K562 (cell line): ENCODE results near the gene TLE3. TPM values are rescaled to one million over a fixed set of nuclear protein-coding genes. Genes with fewer than 3 reads are reported as not detected.

ENCODE experiments used
- BCOR ChIP-seq: fragments of 450-650 bp; IDR thresholded peaks from 2 replicates; pipeline ENCODE4 v1.6.1; 2016
- BHLHE40 ChIP-seq: IDR thresholded peaks from 2 replicates; pipeline ENCODE4 v1.6.1; 2011; ENCODE audit warnings: low read length, improper control_type of control experiment
- BRD4 ChIP-seq: fragments of 200-600 bp; sonication (generic); IDR thresholded peaks from 2 replicates; pipeline ENCODE4 v1.6.1; 2017; ENCODE audit warnings: inconsistent platforms
- CBFB ChIP-seq: sonication (generic); formaldehyde crosslinking; IDR thresholded peaks from 2 replicates; pipeline ENCODE4 v1.4.0; 2020; ENCODE audit warnings: mild to moderate bottlenecking, missing genetic modification reagents
- CREB1 ChIP-seq, 2 experiments: sonication (generic) in 1 of 2; formaldehyde crosslinking in 1 of 2; IDR thresholded peaks; 2 replicates each; pipeline versions ENCODE4 v1.6.1 to v1.8.0; 2012 to 2022; ENCODE audit warnings: inconsistent platforms in 1 of 2, mild to moderate bottlenecking in 1 of 2, missing genetic modification reagents in 1 of 2, moderate library complexity in 1 of 2
- HNRNPLL ChIP-seq: fragments of 200-400 bp; formaldehyde crosslinking; IDR thresholded peaks from 2 replicates; pipeline ENCODE4 v1.6.1; 2017; ENCODE audit warnings: low read length, low read depth, mild to moderate bottlenecking; ENCODE audit not compliant: poor library complexity, severe bottlenecking
- MED1 ChIP-seq: sonication (generic); formaldehyde crosslinking; IDR thresholded peaks from 2 replicates; pipeline ENCODE4 v1.8.1; 2023; ENCODE audit warnings: missing genetic modification reagents, borderline replicate concordance
- NBN ChIP-seq: fragments of 450-650 bp; IDR thresholded peaks from 2 replicates; pipeline ENCODE4 v1.6.1; 2016; ENCODE audit warnings: low read depth, mild to moderate bottlenecking
- NFIX ChIP-seq: fragments of 250-450 bp; sonication (Bioruptor Pico); IDR thresholded peaks from 2 replicates; pipeline ENCODE4 v1.4.0; 2020; ENCODE audit warnings: low read depth, mild to moderate bottlenecking, moderate library complexity
- NRF1 ChIP-seq, 2 experiments: fragments of 450-650 bp; IDR thresholded peaks in 1 of 2; conservative IDR thresholded peaks in 1 of 2; 2 replicates each; pipeline ENCODE4 v1.6.1; 2014; ENCODE audit warnings: mild to moderate bottlenecking in 2 of 2
- POLR2A ChIP-seq: fragments of 450-650 bp; conservative IDR thresholded peaks from 2 replicates; pipeline ENCODE4 v1.6.1; 2016
- POLR3A ChIP-seq: IDR thresholded peaks from 2 replicates; pipeline ENCODE4 v1.6.1; 2011; ENCODE audit warnings: borderline replicate concordance, mild to moderate bottlenecking, moderate library complexity; ENCODE audit not compliant: insufficient read length, insufficient read depth; ENCODE audit errors: extremely low read depth
- PRPF4 ChIP-seq: fragments of 200-400 bp; formaldehyde crosslinking; IDR thresholded peaks from one replicate; pipeline ENCODE4 v1.6.1; 2017; ENCODE audit warnings: low read length, low read depth, mild to moderate bottlenecking; ENCODE audit not compliant: insufficient read depth, poor library complexity, severe bottlenecking
- RBM25 ChIP-seq: fragments of 200-400 bp; formaldehyde crosslinking; IDR thresholded peaks from 2 replicates; pipeline ENCODE4 v1.6.1; 2018; ENCODE audit warnings: low read length, low read depth, moderate library complexity; ENCODE audit not compliant: severe bottlenecking
- ZBTB49 ChIP-seq: sonication (generic); formaldehyde crosslinking; IDR thresholded peaks from 2 replicates; pipeline ENCODE4 v1.8.0; 2022; ENCODE audit warnings: missing genetic modification reagents, mild to moderate bottlenecking, borderline replicate concordance
- polyA plus RNA-seq, 8 experiments: library from polyadenylated mRNA; depleted of rRNA in 4 of 8; stranded (reverse) in 5 of 8; unstranded in 3 of 8; fragments of >200 nt; fragmentation: Nextera tagmentation in 2 of 8; fragmentation: Illumina TruSeq in 1 of 8; extraction: Ambion mirVana in 2 of 8; extraction: Trizol in 1 of 8; gene quantifications; 2 replicates each; pipeline versions ENCODE4 v1.2.1 to v1.2.3, GENCODE V29; 2011 to 2014; ENCODE audit warnings: inconsistent platforms in 1 of 8, missing spikeins in 1 of 8
- total RNA-seq, 7 experiments: library from RNA; depleted of rRNA in 6 of 7; stranded (reverse); fragments of >200 nt in 6 of 7; fragmentation: Illumina TruSeq in 2 of 7; extraction: Trizol in 2 of 7; gene quantifications; 2 replicates each; pipeline versions ENCODE4 v1.2.1 to v1.2.3, GENCODE V29; 2011 to 2021; ENCODE audit warnings: low replicate concordance in 1 of 7
- TF ChIP-seq, protein P1 (sequence below): fragments of 250-450 bp; sonication (Bioruptor Pico); IDR thresholded peaks from 2 replicates; pipeline ENCODE4 v1.4.0; 2020; ENCODE audit warnings: mild to moderate bottlenecking, moderate library complexity
- TF ChIP-seq, protein P2 (sequence below): sonication (generic); formaldehyde crosslinking; IDR thresholded peaks from 2 replicates; pipeline ENCODE4 v1.8.0; 2022; ENCODE audit warnings: mild to moderate bottlenecking, missing genetic modification reagents, borderline replicate concordance
- TF ChIP-seq, protein P3 (sequence below): IDR thresholded peaks from 2 replicates; pipeline ENCODE4 v1.6.1; 2011; ENCODE audit warnings: borderline replicate concordance, low read depth, mild to moderate bottlenecking, moderate library complexity, low read length; ENCODE audit not compliant: insufficient read depth, poor library complexity, severe bottlenecking

The TLE3 gene
- total and polyA plus RNA-seq, 9 of the 15 experiments (the other 6 are each of a cell fraction or from before 2014, with no cell fraction given): 1.5 to 84.2 (median 14.1) TPM

DNA sequence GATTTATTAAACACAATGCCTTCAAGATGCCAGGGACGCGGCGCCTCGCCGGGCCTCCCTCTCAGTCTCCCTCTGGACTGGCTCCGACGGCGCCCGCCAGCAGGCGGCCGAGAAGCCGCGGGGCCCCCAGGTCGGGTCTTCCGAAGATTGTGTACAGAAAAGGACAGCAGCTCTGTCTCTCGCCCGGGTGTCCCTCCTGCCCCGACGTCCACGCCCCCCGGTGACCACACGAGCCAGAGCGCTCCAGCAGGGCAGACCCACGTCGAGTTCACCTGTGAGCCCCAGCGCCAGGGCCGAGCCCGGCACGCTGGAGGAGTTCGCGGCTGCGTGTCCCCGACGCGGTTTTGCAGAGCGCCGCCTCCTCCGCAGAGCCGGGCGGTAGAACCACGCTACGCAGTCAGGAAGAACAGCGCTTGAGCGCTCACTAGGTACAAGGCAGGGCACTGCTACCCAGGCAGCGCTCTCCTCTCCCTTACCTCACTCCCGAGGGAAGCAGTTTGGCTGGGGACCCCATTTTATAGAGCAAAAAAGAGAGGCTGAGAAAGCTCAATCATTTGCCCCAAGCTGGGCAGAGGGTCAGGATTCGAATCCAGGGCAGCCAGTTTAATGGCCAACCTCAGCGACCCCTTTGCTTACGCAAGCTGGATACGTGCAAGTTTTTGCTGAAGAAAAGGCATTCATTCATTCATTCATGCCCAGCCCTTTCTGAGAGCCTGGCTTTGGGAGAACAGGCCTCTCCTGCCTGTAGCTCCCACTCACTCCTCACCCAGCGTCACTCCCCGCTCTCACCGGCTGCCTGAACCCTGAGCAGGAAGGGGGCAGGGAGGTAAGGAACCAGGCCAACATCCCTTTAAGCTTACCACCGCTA lies 3.0 kb upstream of the TLE3 start (continued):
- TF ChIP-seq NBN: peak; percentile 33; the same call in 1 of the 2 replicates
- TF ChIP-seq, protein P1, sequence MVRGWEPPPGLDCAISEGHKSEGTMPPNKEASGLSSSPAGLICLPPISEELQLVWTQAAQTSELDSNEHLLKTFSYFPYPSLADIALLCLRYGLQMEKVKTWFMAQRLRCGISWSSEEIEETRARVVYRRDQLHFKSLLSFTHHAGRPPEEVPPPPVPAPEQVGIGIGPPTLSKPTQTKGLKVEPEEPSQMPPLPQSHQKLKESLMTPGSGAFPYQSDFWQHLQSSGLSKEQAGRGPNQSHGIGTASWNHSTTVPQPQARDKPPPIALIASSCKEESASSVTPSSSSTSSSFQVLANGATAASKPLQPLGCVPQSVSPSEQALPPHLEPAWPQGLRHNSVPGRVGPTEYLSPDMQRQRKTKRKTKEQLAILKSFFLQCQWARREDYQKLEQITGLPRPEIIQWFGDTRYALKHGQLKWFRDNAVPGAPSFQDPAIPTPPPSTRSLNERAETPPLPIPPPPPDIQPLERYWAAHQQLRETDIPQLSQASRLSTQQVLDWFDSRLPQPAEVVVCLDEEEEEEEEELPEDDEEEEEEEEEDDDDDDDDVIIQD (CRISPR knock-in tag): no peak
- peak; percentile 73; the same call in 1 of the 2 replicates for TF ChIP-seq BCOR
- TF ChIP-seq PRPF4: no peak
- TF ChIP-seq MED1 (CRISPR knock-in tag): no peak
- peak; percentile 8; the same call in 1 of the 2 replicates for TF ChIP-seq BHLHE40
- no peak for TF ChIP-seq BRD4
- peak; percentile 45 for TF ChIP-seq RBM25
- 0 out of 2 replicates have a peak, but pooled peaks have one; percentile 39 for TF ChIP-seq CBFB (CRISPR knock-in tag)
- TF ChIP-seq POLR3A: no peak
- TF ChIP-seq, protein P2, sequence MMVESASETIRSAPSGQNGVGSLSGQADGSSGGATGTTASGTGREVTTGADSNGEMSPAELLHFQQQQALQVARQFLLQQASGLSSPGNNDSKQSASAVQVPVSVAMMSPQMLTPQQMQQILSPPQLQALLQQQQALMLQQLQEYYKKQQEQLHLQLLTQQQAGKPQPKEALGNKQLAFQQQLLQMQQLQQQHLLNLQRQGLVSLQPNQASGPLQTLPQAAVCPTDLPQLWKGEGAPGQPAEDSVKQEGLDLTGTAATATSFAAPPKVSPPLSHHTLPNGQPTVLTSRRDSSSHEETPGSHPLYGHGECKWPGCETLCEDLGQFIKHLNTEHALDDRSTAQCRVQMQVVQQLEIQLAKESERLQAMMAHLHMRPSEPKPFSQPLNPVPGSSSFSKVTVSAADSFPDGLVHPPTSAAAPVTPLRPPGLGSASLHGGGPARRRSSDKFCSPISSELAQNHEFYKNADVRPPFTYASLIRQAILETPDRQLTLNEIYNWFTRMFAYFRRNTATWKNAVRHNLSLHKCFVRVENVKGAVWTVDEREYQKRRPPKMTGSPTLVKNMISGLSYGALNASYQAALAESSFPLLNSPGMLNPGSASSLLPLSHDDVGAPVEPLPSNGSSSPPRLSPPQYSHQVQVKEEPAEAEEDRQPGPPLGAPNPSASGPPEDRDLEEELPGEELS (CRISPR knock-in tag): peak; percentile 30; the same call in 1 of the 2 replicates
- TF ChIP-seq ZBTB49 (CRISPR knock-in tag): no peak
- peak; percentile 71 for TF ChIP-seq HNRNPLL
- no peak for TF ChIP-seq NFIX (CRISPR knock-in tag)
- peak; percentile 57 to 60; a peak in 2 of 4 replicates for TF ChIP-seq NRF1 (conservative IDR thresholded peaks at IDR 0.05 in 1 of 2, IDR thresholded peaks at IDR 0.05 in 1 of 2)
- TF ChIP-seq CREB1 (IDR thresholded peaks at IDR 0.05): no peak
- peak; percentile 27; the same call in 1 of the 2 replicates for TF ChIP-seq CREB1 (CRISPR knock-in tag; IDR thresholded peaks at IDR 0.05)
- TF ChIP-seq POLR2A: peak; percentile 35
- TF ChIP-seq, protein P3, sequence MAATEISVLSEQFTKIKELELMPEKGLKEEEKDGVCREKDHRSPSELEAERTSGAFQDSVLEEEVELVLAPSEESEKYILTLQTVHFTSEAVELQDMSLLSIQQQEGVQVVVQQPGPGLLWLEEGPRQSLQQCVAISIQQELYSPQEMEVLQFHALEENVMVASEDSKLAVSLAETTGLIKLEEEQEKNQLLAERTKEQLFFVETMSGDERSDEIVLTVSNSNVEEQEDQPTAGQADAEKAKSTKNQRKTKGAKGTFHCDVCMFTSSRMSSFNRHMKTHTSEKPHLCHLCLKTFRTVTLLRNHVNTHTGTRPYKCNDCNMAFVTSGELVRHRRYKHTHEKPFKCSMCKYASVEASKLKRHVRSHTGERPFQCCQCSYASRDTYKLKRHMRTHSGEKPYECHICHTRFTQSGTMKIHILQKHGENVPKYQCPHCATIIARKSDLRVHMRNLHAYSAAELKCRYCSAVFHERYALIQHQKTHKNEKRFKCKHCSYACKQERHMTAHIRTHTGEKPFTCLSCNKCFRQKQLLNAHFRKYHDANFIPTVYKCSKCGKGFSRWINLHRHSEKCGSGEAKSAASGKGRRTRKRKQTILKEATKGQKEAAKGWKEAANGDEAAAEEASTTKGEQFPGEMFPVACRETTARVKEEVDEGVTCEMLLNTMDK: peak; percentile 41
